GM12801 (cell line): ENCODE data around the gene TNNI2.

Source experiments
- CTCF ChIP-seq: IDR thresholded peaks from one replicate; pipeline ENCODE4 v1.5.1; 2011; ENCODE audit warnings: control low read depth; ENCODE audit not compliant: insufficient read length; ENCODE audit errors: extremely low read depth

TNNI2 gene

GRCh38 chr11:1846453-1846932 is 7.7 kb downstream of the TNNI2 start:
- TF ChIP-seq CTCF: no peak

- no peak for TF ChIP-seq CTCF
Measured at GRCh38 chr11:1847006-1847735, 8.4 kb downstream of the TNNI2 start.

GRCh38 chr11:1847926-1848639 is 9.3 kb downstream of the TNNI2 start:
- no peak for TF ChIP-seq CTCF

GRCh38 chr11:1848640-1849430 is 10.1 kb downstream of the TNNI2 start:
- no peak for TF ChIP-seq CTCF

GRCh38 chr11:1851468-1852180 is 12.8 kb downstream of the TNNI2 start:
- TF ChIP-seq CTCF: no peak

GRCh38 chr11:1852271-1852876 is 13.6 kb downstream of the TNNI2 start:
- TF ChIP-seq CTCF: no peak

- TF ChIP-seq CTCF: no peak
Measured at GRCh38 chr11:1852877-1853276, 14.1 kb downstream of the TNNI2 start, which contains the start of gene LSP1. Gene LSP1 (plus strand): TSS chr11:1853084. CDS start chr11:1853145, 61 bp downstream.
